HEK293 (cell line): ENCODE measurements around the gene SYNE1.

ENCODE experiments used
- CTCF ChIA-PET: fragments of 350-600 bp; formaldehyde crosslinking; extraction: SDS; loops from one replicate; lab custom pipeline; 2021; ENCODE audit warnings: antibody characterized with exemption; lab: Yijun Ruan, JAX
- POLR2A ChIA-PET: fragments of 300-600 bp; formaldehyde crosslinking; extraction: SDS; loops from one replicate; lab custom pipeline; 2020; ENCODE audit warnings: antibody characterized with exemption, inconsistent platforms; lab: Yijun Ruan, JAX
- H3K27ac ChIP-seq: fragments of 200-500 bp; sonication (Bioruptor generic); 2 replicates; pipeline ENCODE4 v1.5.1; 2014; ENCODE audit warnings: low read depth, low read length, control low read depth, inconsistent platforms; ENCODE audit errors: extremely low read depth
- H3K36me3 ChIP-seq, 2 experiments: fragments of 200-500 bp in 1 of 2; sonication (Bioruptor generic) in 1 of 2; 1 replicate in 1 of 2; 2 replicates in 1 of 2; pipeline ENCODE4 v1.5.1; 2014 to 2017; ENCODE audit warnings: inconsistent platforms in 2 of 2, low read length in 2 of 2; ENCODE audit not compliant: control insufficient read depth in 2 of 2, insufficient read depth in 1 of 2
- H3K4me1 ChIP-seq: fragments of 200-500 bp; sonication (Bioruptor generic); 2 replicates; pipeline ENCODE4 v1.5.1; 2014; ENCODE audit warnings: mild to moderate bottlenecking, low read length, inconsistent platforms; ENCODE audit not compliant: control insufficient read depth, insufficient read depth
- H3K4me3 ChIP-seq: 2 replicates; pipeline ENCODE4 v1.5.1; 2011; ENCODE audit warnings: low read depth, mild to moderate bottlenecking, control low read depth, low read length, moderate library complexity
- H3K9me3 ChIP-seq: fragments of 200-500 bp; sonication (Bioruptor generic); 2 replicates; pipeline ENCODE4 v1.5.1; 2014; ENCODE audit warnings: low read depth, low read length, inconsistent platforms; ENCODE audit not compliant: control insufficient read depth, insufficient read depth
- GLI4 ChIP-seq: fragments of 450-650 bp; formaldehyde crosslinking; IDR thresholded peaks from 2 replicates; pipeline ENCODE4 v1.5.1; 2016; ENCODE audit warnings: missing biosample characterization, missing genetic modification characterization
- IKZF3 ChIP-seq: fragments of 450-650 bp; IDR thresholded peaks from 2 replicates; pipeline ENCODE4 v1.5.0; 2018; ENCODE audit warnings: missing biosample characterization, mild to moderate bottlenecking, missing genetic modification characterization, moderate library complexity
- MYNN ChIP-seq: fragments of 450-650 bp; formaldehyde crosslinking; IDR thresholded peaks from 2 replicates; pipeline ENCODE4 v1.5.1; 2016; ENCODE audit warnings: missing biosample characterization, missing genetic modification characterization, borderline replicate concordance
- ZBTB21 ChIP-seq: fragments of 450-650 bp; formaldehyde crosslinking; IDR thresholded peaks from 2 replicates; pipeline ENCODE4 v1.5.1; 2017; ENCODE audit warnings: missing biosample characterization, missing genetic modification characterization
- ZBTB8A ChIP-seq: fragments of 450-650 bp; formaldehyde crosslinking; IDR thresholded peaks from 2 replicates; pipeline ENCODE4 v1.5.1; 2016; ENCODE audit warnings: missing biosample characterization, missing genetic modification characterization
- ZNF132 ChIP-seq: fragments of 450-650 bp; formaldehyde crosslinking; IDR thresholded peaks from 2 replicates; pipeline ENCODE4 v1.5.1; 2017; ENCODE audit warnings: missing biosample characterization, missing genetic modification characterization, borderline replicate concordance
- ZNF140 ChIP-seq: fragments of 450-650 bp; formaldehyde crosslinking; IDR thresholded peaks from 2 replicates; pipeline ENCODE4 v1.5.1; 2016; ENCODE audit warnings: missing biosample characterization, missing genetic modification characterization
- ZNF19 ChIP-seq: fragments of 450-650 bp; formaldehyde crosslinking; IDR thresholded peaks from 2 replicates; pipeline ENCODE4; 2016; ENCODE audit warnings: missing biosample characterization, missing genetic modification characterization, low read depth
- ZNF239 ChIP-seq: fragments of 450-650 bp; formaldehyde crosslinking; IDR thresholded peaks from 2 replicates; pipeline ENCODE4 v1.5.1; 2016; ENCODE audit warnings: missing biosample characterization, missing genetic modification characterization
- ZNF394 ChIP-seq: fragments of 450-650 bp; formaldehyde crosslinking; IDR thresholded peaks from 2 replicates; pipeline ENCODE4 v1.5.1; 2016; ENCODE audit warnings: missing biosample characterization, missing genetic modification characterization, mild to moderate bottlenecking, moderate library complexity, borderline replicate concordance
- ZNF404 ChIP-seq: fragments of 450-650 bp; formaldehyde crosslinking; IDR thresholded peaks from 2 replicates; pipeline ENCODE4 v1.5.1; 2017; ENCODE audit warnings: missing biosample characterization, missing genetic modification characterization
- ZNF416 ChIP-seq: fragments of 450-650 bp; formaldehyde crosslinking; IDR thresholded peaks from 2 replicates; pipeline ENCODE4 v1.5.1; 2016; ENCODE audit warnings: missing biosample characterization, missing genetic modification characterization
- ZNF544 ChIP-seq: fragments of 450-650 bp; formaldehyde crosslinking; IDR thresholded peaks from 2 replicates; pipeline ENCODE4 v1.5.0; 2017; ENCODE audit warnings: missing biosample characterization, missing genetic modification characterization
- ZNF555 ChIP-seq: fragments of 450-650 bp; formaldehyde crosslinking; conservative IDR thresholded peaks from 2 replicates; pipeline ENCODE4 v1.5.1; 2017; ENCODE audit warnings: missing biosample characterization, mild to moderate bottlenecking, missing genetic modification characterization, inconsistent platforms
- ZNF560 ChIP-seq: fragments of 450-650 bp; formaldehyde crosslinking; IDR thresholded peaks from 2 replicates; pipeline ENCODE4 v1.5.1; 2017; ENCODE audit warnings: missing biosample characterization, missing genetic modification characterization, borderline replicate concordance
- ZNF600 ChIP-seq: fragments of 450-650 bp; formaldehyde crosslinking; IDR thresholded peaks from 2 replicates; pipeline ENCODE4 v1.5.1; 2016; ENCODE audit warnings: missing biosample characterization, missing genetic modification characterization
- ZNF664 ChIP-seq: fragments of 450-650 bp; formaldehyde crosslinking; IDR thresholded peaks from 2 replicates; pipeline ENCODE4 v1.5.1; 2016; ENCODE audit warnings: missing biosample characterization, missing genetic modification characterization
- ZXDB ChIP-seq: fragments of 450-650 bp; formaldehyde crosslinking; IDR thresholded peaks from 2 replicates; pipeline ENCODE4 v1.5.1; 2016; ENCODE audit warnings: missing biosample characterization, missing genetic modification characterization
- TF ChIP-seq, protein P1 (sequence below): fragments of 450-650 bp; formaldehyde crosslinking; IDR thresholded peaks from 2 replicates; pipeline ENCODE4 v1.5.1; 2016; ENCODE audit warnings: missing biosample characterization, missing genetic modification characterization
- TF ChIP-seq, protein P2 (sequence below): fragments of 450-650 bp; formaldehyde crosslinking; IDR thresholded peaks from 2 replicates; pipeline ENCODE4 v1.5.1; 2016; ENCODE audit warnings: missing biosample characterization, missing genetic modification characterization
- TF ChIP-seq, protein P3 (sequence below): fragments of 450-650 bp; formaldehyde crosslinking; IDR thresholded peaks from 2 replicates; pipeline ENCODE4 v1.5.1; 2017; ENCODE audit warnings: missing biosample characterization, mild to moderate bottlenecking, missing genetic modification characterization, moderate library complexity
- TF ChIP-seq, protein P4 (sequence below): fragments of 450-650 bp; formaldehyde crosslinking; IDR thresholded peaks from 2 replicates; pipeline ENCODE4 v1.5.0; 2017; ENCODE audit warnings: missing biosample characterization, missing genetic modification characterization, borderline replicate concordance
- TF ChIP-seq, protein P5 (sequence below): fragments of 450-650 bp; formaldehyde crosslinking; IDR thresholded peaks from 2 replicates; pipeline ENCODE4 v1.5.1; 2017; ENCODE audit warnings: missing biosample characterization, missing genetic modification characterization
- TF ChIP-seq, protein P6 (sequence below): fragments of 450-650 bp; formaldehyde crosslinking; IDR thresholded peaks from 2 replicates; pipeline ENCODE4 v1.5.1; 2016; ENCODE audit warnings: missing biosample characterization, missing genetic modification characterization

Gene SYNE1

DNA sequence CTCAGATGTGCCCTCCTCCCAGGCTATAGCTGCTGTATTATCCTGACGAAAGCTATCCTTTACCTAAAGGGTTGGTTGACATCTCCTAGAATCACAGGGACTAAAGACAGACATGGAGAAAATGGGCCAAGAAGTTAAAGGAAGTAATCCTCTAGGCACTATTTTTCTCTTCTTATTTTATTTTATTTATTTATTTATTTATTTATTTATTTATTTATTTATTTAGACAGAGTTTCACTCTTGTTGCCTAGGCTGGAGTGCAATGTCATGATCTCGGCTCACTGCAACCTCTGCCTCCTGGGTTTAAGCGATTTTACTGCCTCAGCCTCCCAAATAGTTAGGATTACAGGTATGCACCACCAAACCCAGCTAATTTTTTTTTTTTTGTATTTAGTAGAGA, 309.0 kb downstream of the SYNE1 start (continued):
- TF ChIP-seq ZNF664 (tag by site-specific recombination) (peak; percentile 63; the same call in 1 of the 2 replicates), ZXDB (tag by site-specific recombination) (peak; percentile 70), MYNN (tag by site-specific recombination) (peak; percentile 27; the same call in 1 of the 2 replicates), ZBTB8A (tag by site-specific recombination) (peak; percentile 80), ZNF555 (peak; percentile 91), ZNF140 (tag by site-specific recombination) (peak; percentile 72; the same call in 1 of the 2 replicates), ZNF404 (tag by site-specific recombination) (0 out of 2 replicates have a peak, but pooled peaks have one; percentile 51), ZNF394 (peak; percentile 94), ZNF560 (tag by site-specific recombination) (peak; percentile 64; the same call in 1 of the 2 replicates), ZNF19 (tag by site-specific recombination) (0 out of 2 replicates have a peak, but pooled peaks have one; percentile 56)
- TF ChIP-seq, protein P1, sequence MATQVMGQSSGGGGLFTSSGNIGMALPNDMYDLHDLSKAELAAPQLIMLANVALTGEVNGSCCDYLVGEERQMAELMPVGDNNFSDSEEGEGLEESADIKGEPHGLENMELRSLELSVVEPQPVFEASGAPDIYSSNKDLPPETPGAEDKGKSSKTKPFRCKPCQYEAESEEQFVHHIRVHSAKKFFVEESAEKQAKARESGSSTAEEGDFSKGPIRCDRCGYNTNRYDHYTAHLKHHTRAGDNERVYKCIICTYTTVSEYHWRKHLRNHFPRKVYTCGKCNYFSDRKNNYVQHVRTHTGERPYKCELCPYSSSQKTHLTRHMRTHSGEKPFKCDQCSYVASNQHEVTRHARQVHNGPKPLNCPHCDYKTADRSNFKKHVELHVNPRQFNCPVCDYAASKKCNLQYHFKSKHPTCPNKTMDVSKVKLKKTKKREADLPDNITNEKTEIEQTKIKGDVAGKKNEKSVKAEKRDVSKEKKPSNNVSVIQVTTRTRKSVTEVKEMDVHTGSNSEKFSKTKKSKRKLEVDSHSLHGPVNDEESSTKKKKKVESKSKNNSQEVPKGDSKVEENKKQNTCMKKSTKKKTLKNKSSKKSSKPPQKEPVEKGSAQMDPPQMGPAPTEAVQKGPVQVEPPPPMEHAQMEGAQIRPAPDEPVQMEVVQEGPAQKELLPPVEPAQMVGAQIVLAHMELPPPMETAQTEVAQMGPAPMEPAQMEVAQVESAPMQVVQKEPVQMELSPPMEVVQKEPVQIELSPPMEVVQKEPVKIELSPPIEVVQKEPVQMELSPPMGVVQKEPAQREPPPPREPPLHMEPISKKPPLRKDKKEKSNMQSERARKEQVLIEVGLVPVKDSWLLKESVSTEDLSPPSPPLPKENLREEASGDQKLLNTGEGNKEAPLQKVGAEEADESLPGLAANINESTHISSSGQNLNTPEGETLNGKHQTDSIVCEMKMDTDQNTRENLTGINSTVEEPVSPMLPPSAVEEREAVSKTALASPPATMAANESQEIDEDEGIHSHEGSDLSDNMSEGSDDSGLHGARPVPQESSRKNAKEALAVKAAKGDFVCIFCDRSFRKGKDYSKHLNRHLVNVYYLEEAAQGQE (tag by site-specific recombination): peak; percentile 68; the same call in 1 of the 2 replicates

DNA sequence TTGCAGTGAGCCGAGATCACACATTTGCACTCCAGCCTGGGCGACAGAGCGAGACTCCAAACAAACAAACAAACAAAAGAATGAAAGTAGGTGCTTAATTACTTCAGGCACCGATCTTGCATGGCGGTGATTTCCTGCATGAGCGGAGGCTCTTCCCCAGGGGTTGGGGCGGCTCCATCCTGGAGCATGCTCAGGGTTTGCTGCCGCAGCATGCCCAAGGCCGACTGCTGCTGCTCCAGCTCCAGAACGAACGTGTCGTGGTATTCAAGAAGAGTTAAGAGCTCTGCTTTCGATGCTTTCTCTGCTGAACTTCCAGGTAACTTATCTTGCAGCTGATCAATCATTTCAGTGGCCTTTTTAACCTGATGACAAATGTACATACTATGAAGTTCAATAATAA, 313.8 kb downstream of the SYNE1 start:
- ChIA-PET CTCF (interaction anchor here (0.6 to 1.8 kb wide), 2 partner anchors 15 to 55 kb away, joined by 3 to 10 read pairs; no protein-coding TSS in a partner anchor), POLR2A (no interaction called here)
- peaks cover 0 to 29% of the 10 kb centered on the region in 2 experiments; a peak in 1 of 3 replicates for H3K36me3 ChIP-seq
- TF ChIP-seq, protein P2, sequence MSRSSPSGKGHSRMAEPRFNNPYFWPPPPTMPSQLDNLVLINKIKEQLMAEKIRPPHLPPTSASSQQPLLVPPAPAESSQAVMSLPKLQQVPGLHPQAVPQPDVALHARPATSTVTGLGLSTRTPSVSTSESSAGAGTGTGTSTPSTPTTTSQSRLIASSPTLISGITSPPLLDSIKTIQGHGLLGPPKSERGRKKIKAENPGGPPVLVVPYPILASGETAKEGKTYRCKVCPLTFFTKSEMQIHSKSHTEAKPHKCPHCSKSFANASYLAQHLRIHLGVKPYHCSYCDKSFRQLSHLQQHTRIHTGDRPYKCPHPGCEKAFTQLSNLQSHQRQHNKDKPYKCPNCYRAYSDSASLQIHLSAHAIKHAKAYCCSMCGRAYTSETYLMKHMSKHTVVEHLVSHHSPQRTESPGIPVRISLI: no peak
- TF ChIP-seq ZNF544 (tag by site-specific recombination) (no peak), ZNF394 (no peak), ZNF132 (tag by site-specific recombination) (no peak), ZNF600 (no peak), IKZF3 (tag by site-specific recombination) (no peak), ZNF239 (no peak), ZNF416 (tag by site-specific recombination) (no peak), GLI4 (no peak), ZBTB21 (tag by site-specific recombination) (no peak), ZNF555 (no peak)
- TF ChIP-seq, protein P3, sequence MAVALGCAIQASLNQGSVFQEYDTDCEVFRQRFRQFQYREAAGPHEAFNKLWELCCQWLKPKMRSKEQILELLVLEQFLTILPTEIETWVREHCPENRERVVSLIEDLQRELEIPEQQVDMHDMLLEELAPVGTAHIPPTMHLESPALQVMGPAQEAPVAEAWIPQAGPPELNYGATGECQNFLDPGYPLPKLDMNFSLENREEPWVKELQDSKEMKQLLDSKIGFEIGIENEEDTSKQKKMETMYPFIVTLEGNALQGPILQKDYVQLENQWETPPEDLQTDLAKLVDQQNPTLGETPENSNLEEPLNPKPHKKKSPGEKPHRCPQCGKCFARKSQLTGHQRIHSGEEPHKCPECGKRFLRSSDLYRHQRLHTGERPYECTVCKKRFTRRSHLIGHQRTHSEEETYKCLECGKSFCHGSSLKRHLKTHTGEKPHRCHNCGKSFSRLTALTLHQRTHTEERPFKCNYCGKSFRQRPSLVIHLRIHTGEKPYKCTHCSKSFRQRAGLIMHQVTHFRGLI (tag by site-specific recombination): no peak
- TF ChIP-seq, protein P4, sequence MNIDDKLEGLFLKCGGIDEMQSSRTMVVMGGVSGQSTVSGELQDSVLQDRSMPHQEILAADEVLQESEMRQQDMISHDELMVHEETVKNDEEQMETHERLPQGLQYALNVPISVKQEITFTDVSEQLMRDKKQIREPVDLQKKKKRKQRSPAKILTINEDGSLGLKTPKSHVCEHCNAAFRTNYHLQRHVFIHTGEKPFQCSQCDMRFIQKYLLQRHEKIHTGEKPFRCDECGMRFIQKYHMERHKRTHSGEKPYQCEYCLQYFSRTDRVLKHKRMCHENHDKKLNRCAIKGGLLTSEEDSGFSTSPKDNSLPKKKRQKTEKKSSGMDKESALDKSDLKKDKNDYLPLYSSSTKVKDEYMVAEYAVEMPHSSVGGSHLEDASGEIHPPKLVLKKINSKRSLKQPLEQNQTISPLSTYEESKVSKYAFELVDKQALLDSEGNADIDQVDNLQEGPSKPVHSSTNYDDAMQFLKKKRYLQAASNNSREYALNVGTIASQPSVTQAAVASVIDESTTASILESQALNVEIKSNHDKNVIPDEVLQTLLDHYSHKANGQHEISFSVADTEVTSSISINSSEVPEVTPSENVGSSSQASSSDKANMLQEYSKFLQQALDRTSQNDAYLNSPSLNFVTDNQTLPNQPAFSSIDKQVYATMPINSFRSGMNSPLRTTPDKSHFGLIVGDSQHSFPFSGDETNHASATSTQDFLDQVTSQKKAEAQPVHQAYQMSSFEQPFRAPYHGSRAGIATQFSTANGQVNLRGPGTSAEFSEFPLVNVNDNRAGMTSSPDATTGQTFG (tag by site-specific recombination): no peak
- TF ChIP-seq, protein P5, sequence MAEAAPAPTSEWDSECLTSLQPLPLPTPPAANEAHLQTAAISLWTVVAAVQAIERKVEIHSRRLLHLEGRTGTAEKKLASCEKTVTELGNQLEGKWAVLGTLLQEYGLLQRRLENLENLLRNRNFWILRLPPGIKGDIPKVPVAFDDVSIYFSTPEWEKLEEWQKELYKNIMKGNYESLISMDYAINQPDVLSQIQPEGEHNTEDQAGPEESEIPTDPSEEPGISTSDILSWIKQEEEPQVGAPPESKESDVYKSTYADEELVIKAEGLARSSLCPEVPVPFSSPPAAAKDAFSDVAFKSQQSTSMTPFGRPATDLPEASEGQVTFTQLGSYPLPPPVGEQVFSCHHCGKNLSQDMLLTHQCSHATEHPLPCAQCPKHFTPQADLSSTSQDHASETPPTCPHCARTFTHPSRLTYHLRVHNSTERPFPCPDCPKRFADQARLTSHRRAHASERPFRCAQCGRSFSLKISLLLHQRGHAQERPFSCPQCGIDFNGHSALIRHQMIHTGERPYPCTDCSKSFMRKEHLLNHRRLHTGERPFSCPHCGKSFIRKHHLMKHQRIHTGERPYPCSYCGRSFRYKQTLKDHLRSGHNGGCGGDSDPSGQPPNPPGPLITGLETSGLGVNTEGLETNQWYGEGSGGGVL (tag by site-specific recombination): no peak
- TF ChIP-seq, protein P6, sequence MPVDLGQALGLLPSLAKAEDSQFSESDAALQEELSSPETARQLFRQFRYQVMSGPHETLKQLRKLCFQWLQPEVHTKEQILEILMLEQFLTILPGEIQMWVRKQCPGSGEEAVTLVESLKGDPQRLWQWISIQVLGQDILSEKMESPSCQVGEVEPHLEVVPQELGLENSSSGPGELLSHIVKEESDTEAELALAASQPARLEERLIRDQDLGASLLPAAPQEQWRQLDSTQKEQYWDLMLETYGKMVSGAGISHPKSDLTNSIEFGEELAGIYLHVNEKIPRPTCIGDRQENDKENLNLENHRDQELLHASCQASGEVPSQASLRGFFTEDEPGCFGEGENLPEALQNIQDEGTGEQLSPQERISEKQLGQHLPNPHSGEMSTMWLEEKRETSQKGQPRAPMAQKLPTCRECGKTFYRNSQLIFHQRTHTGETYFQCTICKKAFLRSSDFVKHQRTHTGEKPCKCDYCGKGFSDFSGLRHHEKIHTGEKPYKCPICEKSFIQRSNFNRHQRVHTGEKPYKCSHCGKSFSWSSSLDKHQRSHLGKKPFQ: no peak

More for the DNA sequence above, 313.8 kb downstream of the SYNE1 start:
- no peaks in the 10 kb centered on the region for H3K4me1 ChIP-seq
- H3K4me3 ChIP-seq: no peak overlapping the region
- H3K27ac ChIP-seq: no peak overlapping the region
- no peaks in the 10 kb centered on the region for H3K9me3 ChIP-seq
